GM19372 (cell line): ENCODE results near the gene DCC.

Experiments used
- ATAC-seq: cut with Tn5 transposase; IDR thresholded peaks from one replicate; pipeline ENCODE4 v1.9.1; 2021; ENCODE audit warnings: mild to moderate bottlenecking, low read depth, moderate library complexity; ENCODE audit not compliant: unreplicated experiment

Gene DCC

DNA sequence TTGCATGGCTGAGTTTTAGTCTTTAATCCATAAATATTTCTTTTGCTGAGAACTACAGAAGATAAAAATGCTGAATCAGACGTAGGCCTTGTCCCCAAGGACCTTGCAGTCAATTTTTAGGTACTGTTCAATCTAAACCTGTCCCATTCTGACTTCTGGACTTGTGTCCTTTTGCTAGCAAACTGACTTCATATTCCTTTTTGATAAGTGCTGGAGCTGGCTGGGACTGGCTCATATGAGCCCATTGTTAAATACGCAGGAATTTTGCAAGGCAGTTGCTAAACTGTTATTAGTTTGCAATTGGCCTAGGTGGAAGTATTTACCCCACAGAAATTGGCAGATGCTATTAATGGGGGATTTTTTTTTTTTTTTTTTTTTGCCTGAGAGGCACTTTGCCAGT, 941.4 kb downstream of the DCC start:
- ATAC-seq: no peak

- no peak for ATAC-seq
Observed at GRCh38 chr18:53283708-53284107, 943.7 kb downstream of the DCC start.

GRCh38 chr18:53305461-53305860, 965.5 kb downstream of the DCC start:
- no peak for ATAC-seq

- ATAC-seq: no peak
Observed at GRCh38 chr18:53319628-53320027, 979.6 kb downstream of the DCC start.

DNA sequence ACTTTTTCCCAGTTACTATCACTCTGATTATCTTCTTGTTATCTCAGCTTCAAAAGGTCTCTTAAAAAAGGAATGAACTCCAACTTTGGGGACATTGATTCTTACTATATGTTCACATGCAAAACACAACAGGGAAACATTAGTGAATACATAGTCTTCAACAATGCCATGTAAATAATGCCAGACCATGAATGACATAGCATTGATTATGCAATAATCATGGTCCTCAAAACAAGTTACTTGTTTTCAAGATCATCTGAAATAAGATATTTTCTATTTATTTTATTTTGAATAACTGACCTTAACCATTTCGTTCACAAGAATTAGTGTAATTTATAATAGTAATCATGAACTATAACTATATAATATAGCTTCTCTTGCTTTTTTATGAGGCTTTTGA, 982.2 kb downstream of the DCC start:
- no peak for ATAC-seq

DNA sequence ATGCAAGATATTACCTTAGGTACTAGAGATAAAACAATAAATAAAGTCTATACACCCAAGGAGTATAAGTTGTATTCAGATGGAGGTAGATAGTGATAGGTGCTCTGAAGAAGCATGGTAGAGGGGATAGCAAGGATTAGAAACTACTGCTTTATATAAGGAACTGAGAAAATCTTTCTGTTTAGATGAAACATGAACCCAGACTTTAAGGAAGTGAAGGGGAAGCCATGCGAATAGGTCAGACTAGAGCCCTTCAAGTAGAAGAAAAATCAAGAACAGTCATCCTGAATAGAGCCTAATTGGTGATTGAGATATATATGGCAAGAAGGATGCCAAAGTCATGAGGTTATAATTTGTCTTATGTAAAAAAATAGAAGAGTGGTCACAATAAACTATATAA, 984.4 kb downstream of the DCC start:
- no peak for ATAC-seq

DNA sequence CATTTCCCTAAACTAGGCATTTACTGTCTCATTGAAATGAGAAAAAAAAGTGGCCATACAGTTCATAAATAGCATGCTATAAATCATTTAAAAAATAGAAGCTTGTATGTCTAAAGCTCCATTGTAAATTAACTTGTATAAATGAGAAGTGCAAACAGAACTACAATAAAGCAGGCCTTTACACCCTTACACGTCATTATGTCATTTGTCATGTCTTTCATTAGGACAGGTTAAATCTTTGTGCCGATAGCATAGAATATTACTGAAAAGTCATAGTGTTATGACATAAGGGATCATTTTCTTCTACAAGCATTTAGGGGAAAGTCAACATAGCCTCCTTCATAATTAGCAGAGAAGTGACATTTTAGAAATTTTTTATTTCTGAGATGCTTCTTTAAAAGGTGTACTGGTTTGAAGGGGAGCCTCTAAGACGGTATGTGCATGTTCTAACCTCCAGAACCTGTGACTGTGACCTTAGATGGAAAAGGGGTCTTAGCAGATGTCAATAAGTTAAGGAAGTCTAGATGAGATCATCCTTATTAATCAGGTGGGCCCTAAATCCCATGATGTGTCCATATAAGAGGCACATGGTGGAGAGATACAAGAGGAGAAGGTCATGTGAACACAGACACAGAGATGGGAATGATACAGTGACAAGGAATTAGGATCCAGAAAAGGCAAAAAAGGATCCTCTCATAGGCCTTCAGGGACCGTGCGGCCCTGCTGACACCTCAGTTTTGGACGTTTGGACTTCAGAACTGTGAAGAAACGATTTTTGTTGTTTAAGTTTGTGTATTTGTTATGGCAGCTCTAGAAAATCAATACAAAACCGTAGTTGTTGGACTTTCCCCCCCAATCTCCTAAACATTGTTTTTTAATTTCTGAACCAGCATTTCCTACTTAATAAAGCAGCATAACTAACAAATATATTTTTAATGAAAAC, 1020.8 kb downstream of the DCC start:
- no peak for ATAC-seq

DNA sequence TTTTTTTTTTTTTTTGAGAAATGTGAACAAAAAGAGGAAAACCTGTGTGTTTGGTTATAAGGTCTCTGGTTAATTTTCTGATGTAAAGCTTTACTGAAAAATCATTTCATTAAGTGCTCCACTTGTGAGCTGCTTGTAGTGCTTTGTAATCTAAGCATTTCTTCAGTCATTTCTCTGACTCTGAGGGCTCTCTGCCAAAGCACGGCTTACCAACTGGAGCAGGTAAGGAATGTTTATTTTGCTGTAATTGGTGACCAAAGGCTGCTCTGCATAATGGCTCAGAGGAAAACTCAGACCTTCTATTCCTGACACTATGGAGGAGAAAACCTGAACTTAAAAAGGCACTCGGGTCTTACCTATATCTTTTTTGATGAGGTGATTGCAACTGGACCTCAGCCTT, 1035.6 kb downstream of the DCC start:
- ATAC-seq: no peak

DNA sequence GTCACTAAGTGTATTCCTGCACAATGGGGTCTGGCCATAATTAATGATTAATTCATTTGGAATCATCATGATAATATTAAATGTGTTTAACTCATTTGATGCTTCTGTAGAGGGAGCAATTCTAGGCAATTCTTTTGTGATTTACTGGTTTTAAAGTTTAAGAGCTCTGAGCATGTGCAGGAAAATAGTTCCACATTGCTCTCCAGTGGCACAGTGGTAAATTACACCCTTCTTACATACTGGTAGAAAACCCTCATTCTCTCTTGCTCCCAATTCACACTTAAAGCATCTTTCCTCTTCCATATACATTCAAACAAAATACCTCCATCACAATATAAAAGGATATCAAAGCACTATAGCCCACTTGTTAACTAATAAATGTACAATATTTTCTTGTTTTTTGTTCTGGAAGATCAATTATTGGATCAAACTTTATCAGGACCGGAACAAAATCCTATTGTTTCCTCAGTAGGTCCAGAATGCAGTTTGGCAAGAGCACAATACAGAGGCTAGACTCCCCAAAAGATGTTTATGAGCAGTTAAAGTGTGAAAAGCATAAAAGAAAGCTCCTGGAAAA, 1040.2 kb downstream of the DCC start:
- ATAC-seq: peak; percentile 61

- no peak for ATAC-seq
Observed at GRCh38 chr18:53382870-53383269, 1042.9 kb downstream of the DCC start.

- ATAC-seq: no peak
Observed at GRCh38 chr18:53385889-53386288, 1045.9 kb downstream of the DCC start.

- no peak for ATAC-seq
Observed at GRCh38 chr18:53387581-53387980, 1047.6 kb downstream of the DCC start.

GRCh38 chr18:53402670-53403069, 1062.7 kb downstream of the DCC start:
- ATAC-seq: no peak

DNA sequence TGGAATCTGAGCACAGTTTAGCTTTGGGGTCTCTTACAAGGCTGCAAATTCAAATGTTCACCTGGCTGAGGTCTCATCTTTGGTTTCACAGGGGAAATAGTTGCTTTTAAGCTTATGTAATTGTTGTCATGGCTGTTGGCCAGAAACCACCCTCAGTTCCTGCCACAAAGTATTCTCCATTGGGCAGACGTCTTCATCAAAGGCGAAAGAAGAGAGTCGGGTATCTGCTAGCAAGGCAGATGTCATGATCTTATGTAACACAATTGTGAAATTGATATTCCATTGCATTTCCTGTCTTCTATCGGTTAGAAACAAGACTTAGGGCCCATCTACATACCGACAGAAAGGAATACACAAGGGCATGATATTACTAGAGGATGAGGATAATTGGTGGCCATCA, 1068.3 kb downstream of the DCC start:
- no peak for ATAC-seq

DNA sequence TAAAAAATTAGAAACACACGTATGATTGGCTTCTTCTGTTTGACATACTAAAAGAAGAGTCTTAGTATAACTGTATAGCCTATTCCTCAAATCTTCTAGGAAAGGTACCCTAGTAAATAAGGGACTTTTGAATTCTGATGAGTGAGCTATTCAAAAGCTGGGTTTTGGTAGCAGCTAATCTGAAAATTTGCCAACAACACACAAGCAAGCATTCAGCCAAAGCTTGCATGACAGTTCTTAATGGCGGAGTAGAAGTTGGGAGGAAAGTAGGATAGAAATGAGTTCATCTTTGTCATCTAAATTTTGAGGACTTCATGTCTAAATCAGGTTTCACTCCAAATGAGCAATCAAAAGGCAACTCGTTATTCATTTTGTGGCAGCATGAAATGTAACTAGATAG, 1071.5 kb downstream of the DCC start:
- ATAC-seq: no peak

DNA sequence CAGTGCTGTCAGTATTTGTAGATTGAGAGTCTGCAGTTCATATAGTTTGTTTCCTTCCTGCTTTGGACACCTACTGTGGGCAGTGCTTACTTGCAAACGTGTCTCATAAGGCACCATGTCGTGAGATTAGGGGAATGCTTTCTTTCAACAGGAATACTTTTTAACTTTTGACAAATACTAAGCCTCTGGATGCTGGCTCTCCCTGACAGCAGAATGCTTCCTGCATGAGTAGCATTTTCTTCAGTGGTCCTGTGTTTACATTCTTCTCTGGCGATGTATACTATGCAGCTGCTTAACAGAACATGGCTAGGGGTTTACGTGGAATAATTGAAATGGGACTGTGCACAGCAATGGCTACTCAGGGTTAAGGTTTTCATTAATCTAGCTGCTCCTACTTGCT, 1077.0 kb downstream of the DCC start:
- no peak for ATAC-seq

GRCh38 chr18:53421869-53422268, 1081.9 kb downstream of the DCC start:
- ATAC-seq: no peak

DNA sequence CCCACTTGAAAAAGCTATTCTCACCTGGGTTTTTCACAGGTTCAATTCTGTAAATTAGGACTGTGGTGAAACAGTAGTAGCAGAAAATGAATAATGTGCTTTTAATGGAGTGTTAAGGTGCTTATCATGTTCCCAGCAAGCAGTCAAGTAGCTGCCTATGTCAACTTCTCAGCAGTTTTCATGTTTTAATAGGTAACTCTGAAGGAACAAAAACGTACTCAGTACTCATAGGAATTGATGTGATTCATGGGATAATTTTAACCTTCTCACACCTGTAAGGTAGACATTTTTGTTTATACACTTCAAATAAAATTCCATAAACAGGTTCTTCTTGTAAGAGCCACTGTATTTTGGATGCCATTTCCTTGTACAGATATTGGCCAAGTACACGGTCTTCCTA, 1082.9 kb downstream of the DCC start:
- ATAC-seq: no peak

- ATAC-seq: no peak
Observed at GRCh38 chr18:53426666-53427184, 1086.7 kb downstream of the DCC start.

DNA sequence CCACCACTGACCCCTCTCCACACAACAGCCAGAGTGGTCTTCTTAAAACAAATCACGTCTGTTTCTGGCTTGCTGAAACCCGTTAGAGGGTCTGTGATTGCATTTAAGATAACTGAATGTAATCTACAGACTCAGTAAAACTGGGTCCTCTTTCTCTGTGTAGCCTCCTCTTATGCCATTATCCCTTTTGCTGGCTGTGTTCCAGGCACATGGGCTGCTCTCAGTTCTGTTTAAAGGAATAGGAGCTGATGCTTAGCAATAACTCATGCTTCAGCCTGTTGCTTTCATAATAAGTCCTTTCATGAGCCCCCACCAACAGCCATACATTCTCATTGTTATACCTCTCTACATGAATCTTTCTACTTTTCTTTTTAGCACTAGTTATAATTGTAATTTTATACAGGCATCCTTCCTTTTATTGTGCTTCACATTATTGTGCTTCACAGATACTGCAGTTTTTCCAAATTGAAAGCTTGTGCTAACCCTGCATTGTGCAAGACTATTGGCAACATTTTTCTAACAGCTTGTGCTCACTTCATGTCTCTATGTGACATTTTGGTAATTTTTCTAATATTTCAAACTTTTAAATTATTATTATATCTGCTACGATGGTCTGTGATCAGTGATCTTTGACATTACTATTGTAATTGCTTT, 1101.9 kb downstream of the DCC start:
- no peak for ATAC-seq

- ATAC-seq: no peak
Observed at GRCh38 chr18:53442415-53442783, 1102.4 kb downstream of the DCC start.
